ENCODE results near the gene LGALS12.
"Not testable (repeated sequence)": the region's sequence is repeated elsewhere in the genome, so short reads cannot be mapped to it uniquely, and the experiment has no call there.

Gene LGALS12

DNA sequence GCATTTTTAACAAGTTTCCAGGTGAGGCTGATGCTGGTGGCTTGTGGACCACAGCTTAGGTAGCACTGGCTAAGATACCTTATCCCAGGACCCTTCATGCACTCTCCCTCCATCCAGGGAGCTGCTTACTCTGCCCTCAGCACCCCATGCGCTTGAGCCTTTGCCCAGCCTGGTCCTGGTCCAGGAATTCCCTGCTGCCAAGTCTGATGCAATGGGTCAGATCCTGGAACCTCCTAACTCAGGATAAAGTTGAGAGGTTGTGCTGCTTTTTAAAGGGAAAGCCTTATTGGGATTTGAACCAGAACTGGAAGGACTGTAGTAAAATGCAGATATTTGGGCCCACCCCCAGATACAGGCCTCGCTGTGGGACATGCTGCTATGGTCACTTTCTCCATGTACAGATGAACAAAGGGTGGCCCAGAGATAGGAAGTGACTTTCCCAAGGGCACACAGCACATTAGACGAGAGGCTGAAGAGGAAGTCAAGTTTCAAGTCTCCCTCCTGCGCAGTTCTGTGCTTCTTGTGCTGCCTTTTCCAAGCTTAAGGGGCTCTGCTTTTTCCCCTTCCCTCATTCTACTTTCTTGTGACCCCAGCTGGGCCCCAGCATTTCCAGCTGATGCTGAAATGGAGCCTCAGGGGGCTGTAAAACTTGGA is 824 bp upstream of the LGALS12 start:
- DNase-seq (ENCODE audit: low read depth), result no peak

DNA sequence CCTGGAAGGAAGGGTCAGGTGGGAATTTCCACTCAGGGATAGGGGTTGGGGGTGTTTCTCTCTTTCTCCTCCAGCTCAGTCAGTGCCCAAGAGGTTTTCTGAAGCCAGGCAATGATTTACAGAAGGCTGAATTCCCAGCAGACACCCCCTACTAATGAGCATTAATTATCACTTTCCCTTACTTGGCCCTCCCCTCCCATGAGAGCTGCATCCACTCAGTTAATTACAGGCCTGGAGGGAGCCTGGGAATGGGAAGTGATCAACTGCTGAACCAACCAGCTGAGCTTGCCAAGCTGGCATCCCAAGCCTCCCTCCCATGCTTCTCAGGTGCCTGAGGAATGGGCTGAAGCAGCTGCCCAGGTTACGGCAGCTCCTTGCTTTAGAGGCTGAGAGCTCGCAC is 992 bp downstream of the LGALS12 start:
- no peak for DNase-seq (ENCODE audit: low read depth)

DNA sequence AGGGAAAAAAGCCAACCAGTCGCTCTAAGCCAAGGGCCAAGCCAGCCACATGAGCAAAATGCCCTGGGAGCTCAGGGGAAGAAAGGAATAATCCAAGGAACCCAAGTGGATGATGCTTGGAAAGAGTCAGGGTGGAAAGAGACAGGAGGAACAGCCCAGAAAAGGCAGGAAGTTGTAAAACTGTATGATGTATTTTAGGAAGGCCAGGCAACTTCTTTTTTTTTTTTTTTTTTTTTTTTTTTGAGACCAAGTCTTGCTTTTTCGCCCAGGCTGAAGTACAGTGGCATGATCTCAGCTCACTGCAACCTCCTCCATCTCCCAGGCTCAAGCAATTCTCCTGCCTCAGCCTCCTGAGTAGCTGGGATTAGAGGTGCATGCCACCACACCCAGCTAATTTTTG is 1.6 kb downstream of the LGALS12 start:
- DNase-seq (ENCODE audit: low read depth), result no peak

DNA sequence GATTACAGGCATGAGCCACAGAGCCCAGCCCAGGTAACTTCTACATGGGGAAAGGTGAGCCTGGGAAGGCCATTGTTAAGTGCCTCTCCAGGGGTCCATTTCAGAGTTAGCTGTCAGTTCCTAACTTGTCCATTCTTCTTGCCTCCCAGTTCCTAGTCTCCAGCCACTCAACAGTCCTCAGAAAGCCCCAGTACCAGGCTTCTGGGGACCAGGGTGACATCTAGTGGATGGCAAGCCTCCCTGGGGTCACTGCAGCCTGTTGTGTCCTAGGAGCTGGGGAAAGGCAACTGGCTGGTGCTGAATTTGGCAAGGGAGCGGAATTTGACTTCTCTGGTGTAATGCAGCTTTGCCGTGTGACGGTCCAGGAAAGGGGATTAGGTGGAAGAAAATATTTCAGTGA is 2.1 kb downstream of the LGALS12 start:
- DNase-seq (ENCODE audit: low read depth), result no peak

DNA sequence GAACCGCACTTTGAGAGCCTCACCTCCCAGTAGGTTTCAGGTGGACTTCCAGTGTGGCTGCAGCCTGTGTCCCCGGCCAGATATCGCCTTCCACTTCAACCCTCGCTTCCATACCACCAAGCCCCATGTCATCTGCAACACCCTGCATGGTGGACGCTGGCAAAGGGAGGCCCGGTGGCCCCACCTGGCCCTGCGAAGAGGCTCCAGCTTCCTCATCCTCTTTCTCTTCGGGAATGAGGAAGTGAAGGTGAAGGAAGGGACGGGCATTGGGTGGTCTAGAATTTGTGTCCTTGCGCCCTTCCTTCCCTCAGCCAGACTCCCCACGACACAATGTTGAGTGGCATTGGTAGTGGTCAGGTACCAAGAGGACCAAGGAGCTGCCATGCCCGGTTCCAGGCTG is 2.9 kb downstream of the LGALS12 start:
- no peak for DNase-seq (ENCODE audit: low read depth)

DNA sequence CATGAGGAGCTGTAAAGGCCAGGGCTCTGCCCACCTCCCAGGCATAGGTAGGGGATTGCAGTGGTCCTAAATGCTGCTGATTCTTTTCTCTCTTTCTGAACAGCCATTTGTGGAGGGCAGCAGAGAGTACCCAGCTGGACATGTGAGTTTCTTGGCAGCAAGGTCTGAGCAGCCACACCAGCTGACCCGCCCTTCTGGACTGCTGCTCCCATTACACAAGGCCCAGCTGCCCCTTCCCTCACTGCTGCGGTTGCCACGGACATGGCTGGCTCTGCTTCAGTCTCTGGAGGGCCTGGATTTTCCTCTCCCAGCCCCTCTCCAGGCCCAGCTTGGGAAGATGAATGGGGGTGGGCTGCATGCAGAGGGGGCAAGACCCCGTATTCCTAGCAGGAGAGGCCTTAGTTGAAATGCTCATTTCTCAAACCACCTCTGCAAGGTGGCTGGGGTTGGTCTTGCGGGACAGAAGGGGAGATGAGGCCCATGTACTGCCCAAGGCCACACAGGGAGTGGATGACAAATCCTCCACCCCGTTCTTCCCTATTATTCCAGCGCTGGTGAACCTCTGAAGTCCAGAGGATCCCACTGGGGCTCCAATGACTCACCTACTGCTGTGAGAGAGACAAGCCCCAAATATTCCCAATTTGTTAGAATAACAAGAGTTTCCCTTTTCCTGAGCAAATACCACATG is 4.6 kb downstream of the LGALS12 start:
- no peak for DNase-seq (ENCODE audit: low read depth)

DNA sequence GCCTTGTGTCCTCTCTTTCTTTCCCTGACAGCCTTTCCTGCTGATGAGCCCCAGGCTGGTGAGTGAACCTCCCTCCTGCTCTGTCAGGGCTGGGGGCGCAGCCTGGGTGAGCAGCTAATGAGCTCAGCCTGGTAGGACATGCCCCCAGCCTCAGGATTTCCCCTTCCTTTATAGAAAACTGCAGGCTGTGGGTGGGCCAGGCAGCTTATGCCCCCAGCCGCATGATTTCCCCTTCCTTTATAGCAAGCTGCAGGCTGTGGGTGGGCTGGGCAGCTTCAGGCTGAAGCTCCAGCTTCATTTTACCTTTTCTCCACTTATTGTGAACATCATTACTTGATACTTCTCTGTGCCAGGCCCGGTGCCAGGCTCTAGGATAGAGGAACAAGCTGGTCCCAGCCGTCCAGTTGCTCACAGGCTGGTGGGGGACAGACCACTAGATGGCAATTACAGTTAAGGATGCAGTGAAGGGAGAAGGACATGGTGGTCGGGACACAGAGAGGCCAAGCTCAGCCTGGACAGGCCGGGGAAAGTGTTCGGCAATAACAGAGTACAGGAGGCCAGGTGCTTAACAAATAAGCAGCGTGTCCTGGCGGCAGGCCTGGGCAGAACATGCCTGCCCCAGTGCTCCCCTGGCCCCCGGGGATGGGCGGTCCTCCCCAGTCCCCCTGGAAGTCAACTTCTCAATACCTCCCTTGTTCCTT is 5.3 kb downstream of the LGALS12 start:
- DNase-seq (ENCODE audit: low read depth), result no peak

DNA sequence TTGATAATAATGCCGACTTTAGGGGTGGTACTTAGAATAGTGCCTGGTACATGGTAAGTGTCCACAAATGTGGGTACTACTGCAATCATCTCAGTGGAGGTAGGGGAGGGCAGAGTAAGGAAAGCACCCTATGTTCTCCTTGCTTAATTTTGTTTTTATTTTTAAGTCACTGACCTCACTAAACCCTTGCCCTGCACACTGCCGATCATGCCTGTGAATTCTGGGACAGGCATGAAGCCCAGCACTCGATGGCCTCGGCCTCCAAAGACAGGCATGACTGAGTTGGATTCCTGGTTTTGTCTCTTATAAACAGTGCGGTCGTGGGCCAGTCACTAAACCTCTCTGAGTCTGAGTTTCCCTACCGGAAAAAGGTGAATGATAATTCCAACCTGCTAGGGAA is 6.9 kb downstream of the LGALS12 start:
- DNase-seq (ENCODE audit: low read depth), result no peak

DNA sequence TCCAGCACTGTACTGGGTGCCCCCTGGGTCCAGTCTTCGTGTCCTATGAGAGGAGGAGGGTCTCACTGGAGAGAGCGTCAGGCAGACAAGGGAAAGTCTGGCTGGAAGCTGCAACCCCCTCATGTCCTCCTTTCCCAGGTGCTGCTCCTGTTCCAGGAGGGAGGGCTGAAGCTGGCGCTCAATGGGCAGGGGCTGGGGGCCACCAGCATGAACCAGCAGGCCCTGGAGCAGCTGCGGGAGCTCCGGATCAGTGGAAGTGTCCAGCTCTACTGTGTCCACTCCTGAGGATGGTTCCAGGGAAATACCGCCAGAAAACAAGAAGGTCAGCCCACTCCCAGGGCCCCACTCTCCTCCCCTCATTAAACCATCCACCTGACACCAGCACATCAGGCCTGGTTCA is 10.2 kb downstream of the LGALS12 start:
- no peak for DNase-seq (ENCODE audit: low read depth)

DNA sequence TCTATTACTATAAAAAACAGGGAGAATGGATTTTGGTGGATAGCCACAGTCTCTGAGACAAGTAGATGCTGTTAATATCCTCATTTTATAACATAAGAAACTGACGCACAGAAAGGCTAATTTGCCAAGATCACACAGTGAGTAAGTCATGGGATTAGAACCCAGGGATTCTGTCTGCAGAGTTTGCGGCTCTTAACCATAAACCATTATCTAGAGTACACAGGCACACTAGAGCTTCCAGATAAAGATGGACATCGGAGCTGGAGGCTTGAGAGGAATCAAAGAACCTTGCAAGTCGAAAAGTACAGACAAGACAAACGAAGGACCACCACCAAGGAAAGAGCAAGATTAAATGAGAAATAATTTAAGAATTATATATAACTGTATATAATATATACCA is 11.3 kb downstream of the LGALS12 start:
- no peak for DNase-seq (ENCODE audit: low read depth)

DNA sequence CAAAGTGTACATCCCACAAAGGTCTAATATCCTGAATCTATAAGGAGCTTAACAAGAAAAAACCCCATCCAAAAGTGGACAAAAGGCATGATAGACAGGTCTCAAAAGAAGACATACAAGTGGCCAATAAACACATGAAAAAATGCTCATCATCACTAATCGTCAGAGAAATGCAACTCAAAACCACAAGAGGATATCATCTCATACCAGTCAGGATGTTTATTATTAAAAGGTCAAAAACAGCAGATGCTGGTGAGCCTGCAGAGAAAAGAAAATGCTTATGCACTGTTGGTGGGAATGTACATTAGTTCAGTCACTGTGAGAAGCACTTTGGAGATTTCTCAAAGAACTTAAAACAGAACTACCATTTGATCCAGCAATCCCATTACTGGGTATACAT is 12.7 kb downstream of the LGALS12 start:
- DNase-seq (ENCODE audit: low read depth), result no peak

DNA sequence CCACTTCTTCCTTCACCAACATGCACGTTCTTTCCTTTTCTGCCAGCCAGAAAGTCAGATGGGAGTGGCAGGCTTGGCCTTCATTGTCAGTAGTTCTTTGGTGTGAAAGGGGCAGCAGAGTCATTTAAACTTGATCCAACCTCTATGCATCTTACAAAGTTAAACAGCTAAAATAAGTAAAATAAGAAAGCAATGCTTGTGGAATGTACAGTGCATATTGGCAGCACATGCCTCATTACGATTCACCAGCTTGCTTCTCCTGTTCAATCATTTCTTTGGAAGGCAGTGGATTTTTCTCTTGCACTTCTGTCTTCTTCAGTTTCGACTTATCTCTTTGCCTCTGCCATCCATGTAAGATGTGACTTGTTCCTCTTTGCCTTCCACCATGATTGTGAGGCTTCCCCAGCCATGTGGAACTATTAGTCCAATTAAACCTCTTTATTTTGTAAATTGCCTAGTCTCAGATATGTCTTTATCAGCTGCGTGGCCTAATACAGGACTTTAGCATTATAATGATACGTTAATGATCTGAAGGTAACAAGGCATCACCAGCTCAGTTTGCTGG is 14.8 kb downstream of the LGALS12 start:
- DNase-seq (ENCODE audit: low read depth), result no peak

DNA sequence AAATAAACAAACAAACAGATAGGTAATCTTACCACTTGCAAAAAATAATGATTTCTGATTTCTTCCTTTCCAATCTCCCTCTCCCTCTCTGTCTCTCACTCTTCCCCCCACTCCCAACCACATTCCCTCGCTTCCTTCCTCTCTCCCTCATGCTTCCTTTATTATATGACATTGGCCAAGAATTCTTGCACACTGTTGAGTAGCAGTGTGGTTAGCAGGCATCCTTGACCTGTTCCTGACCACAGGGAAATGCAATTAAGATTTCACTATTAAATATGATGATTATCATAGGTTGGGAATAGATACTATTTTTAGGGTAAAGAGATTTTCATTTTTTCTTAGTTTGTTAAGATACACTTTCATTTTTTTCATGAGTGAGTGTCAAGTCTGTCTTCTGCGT is 16.0 kb downstream of the LGALS12 start:
- DNase-seq (ENCODE audit: low read depth), result no peak

DNA sequence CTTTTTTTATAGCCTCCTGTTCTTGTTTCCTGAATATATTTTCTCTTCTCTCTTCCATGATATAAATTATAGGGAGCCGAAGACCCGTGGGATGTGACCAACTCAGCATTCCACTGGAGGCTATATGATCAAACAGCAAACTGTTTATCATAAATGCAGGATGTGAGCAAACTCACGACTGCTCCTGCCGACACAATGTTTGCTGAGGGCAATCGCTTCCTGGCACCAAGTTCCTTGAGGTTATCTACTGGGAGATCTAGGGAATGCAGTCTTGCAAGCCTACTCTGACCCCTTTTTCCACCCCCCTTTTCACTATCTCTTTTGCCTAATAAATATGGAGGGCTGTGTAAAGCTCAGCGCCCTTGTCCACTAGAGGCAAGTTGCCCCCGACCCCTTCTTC is 17.3 kb downstream of the LGALS12 start:
- no peak for DNase-seq (ENCODE audit: low read depth)

DNA sequence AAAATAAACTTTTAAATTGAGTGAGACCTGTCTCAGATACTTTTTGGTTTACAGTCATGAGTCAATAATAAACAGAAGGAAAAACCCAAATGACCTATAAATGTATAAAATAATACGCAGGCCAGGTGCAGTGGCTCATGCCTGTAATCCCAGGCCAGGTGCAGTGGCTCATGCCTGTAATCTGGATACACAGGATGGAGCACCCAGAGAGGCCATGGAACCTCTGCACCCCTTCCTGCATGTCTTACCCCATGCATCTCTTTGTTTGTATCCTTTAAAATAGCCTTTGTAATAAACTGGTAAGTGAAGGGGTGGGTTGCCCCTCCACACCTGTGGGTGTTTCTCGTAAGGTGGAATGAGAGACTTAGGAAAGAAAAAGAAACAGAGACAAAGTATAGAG is 21.8 kb downstream of the LGALS12 start:
- no peak for DNase-seq (ENCODE audit: low read depth)

DNA sequence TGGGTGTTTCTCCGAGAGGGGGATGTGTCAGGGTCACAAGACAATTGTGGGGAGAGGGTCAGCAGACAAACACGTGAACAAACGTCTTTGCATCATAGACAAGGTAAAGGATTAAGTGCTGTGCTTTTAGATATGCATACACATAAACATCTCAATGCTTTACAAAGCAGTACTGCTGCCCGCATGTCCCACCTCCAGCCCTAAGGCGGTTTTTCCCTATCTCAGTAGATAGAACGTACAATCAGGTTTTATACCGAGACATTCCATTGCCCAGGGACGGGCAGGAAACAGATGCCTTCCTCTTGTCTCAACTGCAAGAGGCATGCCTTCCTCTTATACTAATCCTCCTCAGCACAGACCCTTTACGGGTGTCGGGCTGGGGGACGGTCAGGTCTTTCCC is 22.3 kb downstream of the LGALS12 start:
- not testable (repeated sequence) for DNase-seq (ENCODE audit: low read depth)

DNA sequence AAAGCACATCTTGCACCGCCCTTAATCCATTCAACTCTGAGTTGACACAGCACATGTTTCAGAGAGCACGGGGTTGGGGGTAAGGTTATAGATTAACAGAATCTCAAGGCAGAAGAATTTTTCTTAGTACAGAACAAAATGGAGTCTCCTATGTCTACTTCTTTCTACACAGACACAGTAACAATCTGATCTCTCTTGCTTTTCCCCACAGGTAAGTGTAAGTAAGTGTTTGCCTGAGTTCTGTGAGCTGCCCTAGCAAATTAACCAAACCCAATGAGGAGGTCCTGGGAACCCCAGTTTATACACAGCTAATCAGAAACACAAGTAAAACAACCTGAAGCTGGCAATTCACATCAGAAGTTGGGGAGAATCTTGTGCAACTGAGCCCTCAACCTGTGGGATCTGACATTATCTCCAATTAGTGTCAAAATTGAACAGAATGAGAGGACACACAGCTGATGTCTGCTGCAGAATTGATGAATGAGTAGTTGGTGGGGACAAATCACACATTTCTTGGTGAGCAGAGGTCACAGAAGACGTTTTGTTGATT is 22.9 kb downstream of the LGALS12 start:
- not testable (repeated sequence) for DNase-seq (ENCODE audit: low read depth)

DNA sequence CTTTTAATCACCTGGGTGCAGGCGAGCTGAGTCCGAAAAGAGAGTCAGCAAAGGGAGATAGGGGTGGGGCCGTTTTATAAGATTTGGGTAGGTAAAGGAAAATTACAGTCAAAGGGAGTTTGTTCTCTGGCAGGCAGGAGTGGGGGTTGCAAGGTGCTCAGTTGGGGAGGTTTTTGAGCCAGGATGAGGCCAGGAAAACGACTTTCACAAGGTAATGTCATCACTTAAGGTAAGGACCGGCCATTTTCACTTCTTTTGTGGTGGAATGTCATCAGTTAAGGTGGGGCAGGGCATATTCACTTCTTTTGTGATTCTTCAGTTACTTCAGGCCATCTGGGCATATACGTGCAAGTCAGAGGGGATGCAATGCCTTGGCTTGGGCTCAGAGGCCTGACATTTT is 23.5 kb downstream of the LGALS12 start:
- DNase-seq (ENCODE audit: low read depth), result not testable (repeated sequence)

DNA sequence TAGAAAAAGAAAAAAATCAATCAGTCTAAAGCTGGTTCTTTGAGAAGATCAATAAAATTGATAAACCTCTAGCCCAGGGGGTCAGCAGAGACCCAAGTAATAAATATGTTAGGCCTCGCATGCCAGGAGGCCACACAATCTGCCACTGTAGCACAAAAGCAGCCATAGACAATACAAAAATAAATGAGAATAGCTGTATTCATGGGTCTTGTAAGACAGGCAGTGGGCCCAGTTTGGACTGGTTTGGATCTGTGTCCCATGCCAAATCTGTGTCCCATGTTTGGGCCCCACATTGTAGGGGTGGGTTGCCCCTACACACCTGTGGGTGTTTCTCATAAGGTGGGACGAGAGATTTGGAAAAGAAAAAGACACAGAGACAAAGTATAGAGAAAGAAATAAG is 24.1 kb downstream of the LGALS12 start:
- no peak for DNase-seq (ENCODE audit: low read depth)

DNA sequence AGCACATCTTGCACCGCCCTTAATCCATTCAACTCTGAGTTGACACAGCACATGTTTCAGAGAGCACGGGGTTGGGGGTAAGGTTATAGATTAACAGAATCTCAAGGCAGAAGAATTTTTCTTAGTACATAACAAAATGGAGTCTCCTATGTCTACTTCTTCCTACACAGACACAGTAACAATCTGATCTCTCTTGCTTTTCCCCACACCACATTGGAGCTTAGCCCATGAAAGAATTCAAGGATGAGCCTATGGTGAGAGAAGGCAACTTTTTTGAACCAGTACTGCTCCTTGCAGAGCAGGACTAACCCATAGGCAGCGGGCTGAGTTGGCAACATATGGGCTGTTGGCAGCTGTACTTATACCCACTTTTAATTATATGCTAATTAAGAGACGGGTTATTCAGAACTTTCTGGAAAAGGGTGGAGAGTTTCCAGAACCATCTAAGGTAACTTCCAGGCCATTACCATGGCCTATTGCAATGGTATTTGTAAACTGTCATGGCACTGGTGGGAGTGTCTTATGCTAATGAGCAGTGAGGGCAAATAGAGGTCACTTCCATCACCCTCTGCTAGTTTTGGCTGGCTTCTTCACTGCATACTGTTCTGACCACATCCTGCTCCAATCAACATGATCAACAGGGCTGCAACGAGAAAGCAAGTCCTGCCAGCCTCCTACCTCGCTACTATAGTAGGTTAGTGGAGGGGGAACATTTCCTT is 25.3 kb downstream of the LGALS12 start:
- DNase-seq (ENCODE audit: low read depth), result peak; percentile 62

DNA sequence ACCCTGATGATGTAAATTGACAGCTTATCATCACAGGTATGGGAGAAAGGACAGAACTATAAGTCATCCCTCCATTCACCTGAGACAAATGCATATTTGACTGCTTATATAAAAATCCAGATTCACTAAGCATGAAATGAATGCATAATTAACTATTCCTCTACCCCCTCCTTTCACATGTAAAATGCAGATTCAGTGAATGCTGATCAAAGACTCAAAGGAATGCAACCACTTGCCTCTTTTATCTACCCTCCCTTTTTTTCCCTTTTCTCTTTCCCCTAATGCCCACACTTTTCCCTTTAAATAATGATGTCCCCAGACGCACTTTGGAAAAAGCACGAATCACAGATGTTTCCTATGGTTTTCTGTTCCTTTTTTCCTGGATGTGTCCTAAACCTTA is 26.2 kb downstream of the LGALS12 start:
- no peak for DNase-seq (ENCODE audit: low read depth)

DNA sequence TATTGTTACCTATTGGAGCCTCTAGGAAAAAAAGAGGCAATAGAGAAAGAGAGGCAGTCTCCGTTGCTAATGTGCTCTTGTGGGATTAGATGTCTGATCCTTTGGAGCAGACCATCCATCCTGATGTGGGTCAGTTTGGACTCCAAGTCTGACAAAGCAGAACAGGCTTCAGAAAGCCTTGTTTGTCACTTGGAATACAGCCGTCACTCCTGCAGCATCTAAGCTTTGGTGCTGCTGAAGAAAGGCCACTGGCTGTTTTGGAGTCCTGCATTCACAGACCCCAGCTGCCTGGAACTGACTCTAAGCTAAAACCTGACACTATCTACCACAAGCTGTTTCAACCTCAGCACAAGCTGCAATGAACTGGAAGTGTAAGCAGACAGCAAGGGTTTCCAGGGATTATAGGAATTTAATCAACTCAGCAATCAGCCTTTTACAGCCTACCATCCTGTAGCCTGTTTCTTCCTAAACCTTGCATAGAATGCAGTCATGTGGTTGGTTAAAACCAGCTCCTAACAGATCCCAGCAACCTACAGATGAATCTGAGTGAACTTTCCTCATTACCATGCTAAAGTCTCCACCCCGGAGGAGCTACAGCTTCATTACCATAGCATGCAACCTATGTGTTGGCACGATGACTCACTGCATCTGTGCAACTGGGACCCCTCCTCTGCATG is 27.1 kb downstream of the LGALS12 start:
- DNase-seq (ENCODE audit: low read depth), result no peak

All from CMK (cell line).